Activated CD8-positive, alpha-beta T cell treated with anti-CD3 and anti-CD28 coated beads for 36 hours (primary cell): ENCODE results near the gene CMIP. TPM values are rescaled to one million over a fixed set of nuclear protein-coding genes. Genes with fewer than 3 reads are reported as not detected.
A peak's percentile ranks its signal among the peaks of the same experiment; 100 is the strongest.
"Not testable (repeated sequence)": the region's sequence is repeated elsewhere in the genome, so short reads cannot be mapped to it uniquely, and the experiment has no call there.

Experiments used
- ATAC-seq: fragments of 200-7000 bp; cut with Tn5 transposase; one replicate; pipeline ENCODE4 v1.10.0; 2021; ENCODE audit warnings: mild to moderate bottlenecking, moderate library complexity
- CTCF ChIA-PET: fragments of 350-600 bp; sonication (Branson Sonifier 250); formaldehyde crosslinking; loops from one replicate; lab custom pipeline; 2021; ENCODE audit warnings: antibody characterized with exemption; lab: Charles Lee
- POLR2A ChIA-PET: fragments of 350-600 bp; sonication (Branson Sonifier 250); formaldehyde crosslinking; loops from one replicate; lab custom pipeline; 2021; ENCODE audit warnings: antibody characterized with exemption; lab: Charles Lee
- DNase-seq: peaks from one replicate; pipeline ENCODE4 v3.0.0-alpha.2; 2020
- H3K27ac Mint-ChIP-seq: one replicate; pipeline ENCODE4 v1.8.0; 2021; ENCODE audit warnings: mild to moderate bottlenecking, mixed read lengths
- H3K27me3 Mint-ChIP-seq: one replicate; pipeline ENCODE4 v1.8.0; 2021; ENCODE audit warnings: mixed read lengths
- H3K36me3 Mint-ChIP-seq: one replicate; pipeline ENCODE4 v1.8.0; 2021; ENCODE audit warnings: low read depth, mixed read lengths
- H3K4me1 Mint-ChIP-seq: one replicate; pipeline ENCODE4 v1.8.0; 2021; ENCODE audit warnings: low read depth, mixed read lengths
- H3K4me3 Mint-ChIP-seq: one replicate; pipeline ENCODE4 v1.8.0; 2021; ENCODE audit warnings: mild to moderate bottlenecking, moderate library complexity, mixed read lengths
- H3K9me3 Mint-ChIP-seq: one replicate; pipeline ENCODE4 v1.8.0; 2021; ENCODE audit warnings: mixed read lengths
- intact Hi-C: fragments of 100-400 bp; cut with micrococcal nuclease; formaldehyde crosslinking; loops from one replicate; pipeline ENCODE4 v1.10.0; 2022
- total RNA-seq, 2 experiments: library from RNA; stranded (reverse); gene quantifications; one replicate each; pipeline ENCODE4 v1.2.3, GENCODE V29; 2021
- TF ChIP-seq, protein P1 (sequence below): fragments of 200-600 bp; IDR thresholded peaks from one replicate; pipeline ENCODE4 v1.8.0; 2022; ENCODE audit warnings: antibody characterized with exemption, mild to moderate bottlenecking

CMIP gene
- total RNA-seq, 2 experiments from 2014 or later = 37.6 to 38.5 TPM

DNA sequence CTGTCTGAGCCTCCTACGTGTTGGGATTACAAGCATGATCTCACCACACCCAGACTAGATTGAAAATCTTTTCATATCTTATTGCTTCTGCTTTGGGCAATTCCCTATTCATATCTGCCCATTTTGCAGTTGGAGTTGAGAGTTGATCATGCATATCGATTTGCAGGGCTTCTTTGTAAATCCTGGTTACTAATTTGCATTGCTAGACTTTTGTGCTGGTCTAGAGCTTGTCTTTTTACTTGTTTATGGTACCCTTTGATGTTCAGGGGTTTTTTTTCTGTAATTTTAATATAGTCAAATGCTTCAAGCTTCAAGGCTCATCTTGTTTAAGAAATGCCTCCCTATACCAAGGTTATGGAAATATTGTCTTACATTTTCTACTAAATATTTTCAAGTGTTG lies 23.5 kb upstream of the CMIP start:
- POLR2A ChIA-PET = no interaction called here
- Mint-ChIP-seq H3K36me3 (no peaks in the 10 kb centered on the region), H3K4me3 (no peak overlapping the region), H3K9me3 (peaks cover 2% of the 10 kb centered on the region), H3K4me1 (peaks cover 10% of the 10 kb centered on the region), H3K27me3 (no peaks in the 10 kb centered on the region), H3K27ac (no peak overlapping the region)
- intact Hi-C loops = no loop called here
- CTCF ChIA-PET = no interaction called here
- ATAC-seq = no peak
- no peak for DNase-seq
- TF ChIP-seq, protein P1, sequence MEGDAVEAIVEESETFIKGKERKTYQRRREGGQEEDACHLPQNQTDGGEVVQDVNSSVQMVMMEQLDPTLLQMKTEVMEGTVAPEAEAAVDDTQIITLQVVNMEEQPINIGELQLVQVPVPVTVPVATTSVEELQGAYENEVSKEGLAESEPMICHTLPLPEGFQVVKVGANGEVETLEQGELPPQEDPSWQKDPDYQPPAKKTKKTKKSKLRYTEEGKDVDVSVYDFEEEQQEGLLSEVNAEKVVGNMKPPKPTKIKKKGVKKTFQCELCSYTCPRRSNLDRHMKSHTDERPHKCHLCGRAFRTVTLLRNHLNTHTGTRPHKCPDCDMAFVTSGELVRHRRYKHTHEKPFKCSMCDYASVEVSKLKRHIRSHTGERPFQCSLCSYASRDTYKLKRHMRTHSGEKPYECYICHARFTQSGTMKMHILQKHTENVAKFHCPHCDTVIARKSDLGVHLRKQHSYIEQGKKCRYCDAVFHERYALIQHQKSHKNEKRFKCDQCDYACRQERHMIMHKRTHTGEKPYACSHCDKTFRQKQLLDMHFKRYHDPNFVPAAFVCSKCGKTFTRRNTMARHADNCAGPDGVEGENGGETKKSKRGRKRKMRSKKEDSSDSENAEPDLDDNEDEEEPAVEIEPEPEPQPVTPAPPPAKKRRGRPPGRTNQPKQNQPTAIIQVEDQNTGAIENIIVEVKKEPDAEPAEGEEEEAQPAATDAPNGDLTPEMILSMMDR = no peak

DNA sequence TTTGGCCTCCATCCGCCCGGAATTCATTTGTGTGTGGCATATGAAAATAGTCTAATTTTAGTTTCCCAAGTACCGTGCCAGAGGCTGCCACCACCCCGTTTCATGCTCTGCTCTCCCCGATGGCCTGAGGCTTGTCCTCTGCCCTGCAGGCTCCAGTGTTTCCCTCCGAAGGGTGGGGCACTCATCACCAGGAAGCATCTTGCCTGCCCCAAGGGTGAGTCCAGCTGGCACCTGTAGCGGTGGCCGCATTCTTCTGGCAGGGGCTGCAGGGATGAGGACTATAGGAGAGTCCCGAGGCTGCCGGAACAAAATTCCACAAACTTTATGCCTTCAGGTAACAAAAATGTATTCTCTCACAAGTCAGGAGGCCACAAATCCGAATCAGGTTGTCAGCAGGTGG lies 23.1 kb upstream of the CMIP start:
- DNase-seq (no peak), ATAC-seq (no peak)
- Mint-ChIP-seq H3K27me3 (no peaks in the 10 kb centered on the region), H3K27ac (no peak overlapping the region), H3K9me3 (peaks cover 2% of the 10 kb centered on the region), H3K4me1 (peaks cover 10% of the 10 kb centered on the region), H3K36me3 (no peaks in the 10 kb centered on the region), H3K4me3 (no peak overlapping the region)
- intact Hi-C loops = no loop called here
- TF ChIP-seq, protein P1 = no peak
- ChIA-PET POLR2A (no interaction called here), CTCF (no interaction called here)

DNA sequence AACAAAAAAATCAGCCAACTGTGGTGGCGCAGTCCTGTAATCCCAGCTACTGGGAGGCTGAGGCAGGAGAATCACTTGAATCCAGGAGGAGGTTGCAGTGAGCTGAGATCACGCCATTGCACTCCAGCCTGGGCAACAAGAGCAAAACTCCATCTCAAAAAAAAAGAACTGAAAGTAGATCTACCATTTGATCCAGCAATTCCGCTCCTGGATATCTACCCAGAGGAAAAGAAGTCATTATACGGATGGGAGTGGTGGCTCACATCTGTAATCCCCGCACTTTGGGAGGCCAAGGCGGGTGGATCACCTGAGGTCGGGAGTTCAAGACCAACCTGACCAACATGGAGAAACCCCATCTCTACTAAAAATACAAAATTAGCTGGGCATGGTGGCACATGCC lies 22.5 kb upstream of the CMIP start:
- DNase-seq, POLR2A ChIA-PET, H3K27me3 Mint-ChIP-seq, H3K36me3 Mint-ChIP-seq, ATAC-seq, H3K4me3 Mint-ChIP-seq, CTCF ChIA-PET, H3K27ac Mint-ChIP-seq, H3K9me3 Mint-ChIP-seq, intact Hi-C loops: not testable (repeated sequence)
- H3K4me1 Mint-ChIP-seq = peaks cover 10% of the 10 kb centered on the region

DNA sequence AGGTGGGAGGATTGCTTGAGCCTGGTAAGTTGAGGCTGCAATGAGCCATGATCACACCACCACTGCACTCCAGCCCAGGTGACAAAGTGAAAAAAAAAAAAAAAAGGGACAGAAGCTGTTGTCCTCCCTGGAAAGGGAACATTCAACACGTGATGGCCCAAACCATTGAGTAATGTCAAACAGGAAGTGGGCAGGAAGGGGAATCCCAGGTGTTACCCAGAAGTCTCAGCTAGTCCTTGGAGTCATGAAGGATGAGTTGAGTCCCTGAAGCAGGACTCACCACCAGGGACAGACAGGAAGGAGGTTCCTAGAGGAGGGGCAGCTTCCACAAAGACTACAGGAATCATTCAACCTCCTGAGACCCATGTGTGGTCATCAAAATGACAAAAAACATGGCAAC lies 19.8 kb upstream of the CMIP start:
- Mint-ChIP-seq H3K27ac (no peak overlapping the region), H3K9me3 (peaks cover 2% of the 10 kb centered on the region), H3K36me3 (no peaks in the 10 kb centered on the region), H3K27me3 (no peaks in the 10 kb centered on the region), H3K4me1 (peaks cover 10% of the 10 kb centered on the region), H3K4me3 (no peak overlapping the region)
- peak; percentile 68 for ATAC-seq
- TF ChIP-seq, protein P1 = no peak
- POLR2A ChIA-PET = interaction anchor here (0.6 kb wide), 2 partner anchors 44 to 335 kb away, joined by 3 to 4 read pairs; no protein-coding TSS in a partner anchor
- DNase-seq = peak; percentile 62
- intact Hi-C loops = no loop called here
- CTCF ChIA-PET = interaction anchor here (0.8 to 2.1 kb wide), 4 partner anchors 10 to 207 kb away, joined by 3 to 8 read pairs (median 4); no protein-coding TSS in a partner anchor

DNA sequence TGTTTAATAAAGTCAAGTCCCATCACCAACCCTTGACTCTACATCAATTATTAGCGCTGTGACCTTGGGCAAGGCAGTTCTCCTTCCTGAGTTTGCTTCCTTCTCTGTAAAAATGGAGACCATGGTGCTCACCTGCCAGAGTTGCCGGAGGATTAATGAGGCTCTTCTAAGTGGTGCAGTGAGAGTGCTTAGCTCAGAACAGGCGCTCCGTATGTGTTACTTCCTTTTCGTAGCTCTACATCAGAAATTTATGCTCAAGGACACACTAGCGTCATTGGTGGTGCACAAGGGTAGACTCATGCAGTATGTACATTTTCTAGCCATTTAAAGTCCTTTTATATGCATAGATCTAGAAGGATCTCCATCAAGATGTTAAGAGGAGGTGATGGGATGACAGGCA lies 17.4 kb upstream of the CMIP start:
- Mint-ChIP-seq H3K4me3 (no peak overlapping the region), H3K4me1 (peaks cover 13% of the 10 kb centered on the region), H3K27me3 (no peaks in the 10 kb centered on the region), H3K9me3 (peaks cover 2% of the 10 kb centered on the region), H3K27ac (no peak overlapping the region), H3K36me3 (no peaks in the 10 kb centered on the region)
- TF ChIP-seq, protein P1 = no peak
- POLR2A ChIA-PET = interaction anchor here (0.7 kb wide), 1 partner anchor 148 kb away, joined by 3 read pairs; no protein-coding TSS in a partner anchor
- ATAC-seq (no peak), DNase-seq (no peak)
- intact Hi-C loops = no loop called here
- CTCF ChIA-PET = no interaction called here
